Endothelial cell of umbilical vein (primary cell): ENCODE data around the gene PHACTR1.

Experiments used
- EZH2 ChIP-seq: IDR thresholded peaks from 2 replicates; pipeline ENCODE4 v1.6.1; 2012; ENCODE audit warnings: borderline replicate concordance, low read depth, mild to moderate bottlenecking, moderate library complexity, low read length, inconsistent platforms; ENCODE audit not compliant: severe bottlenecking
- FOS ChIP-seq: IDR thresholded peaks from 2 replicates; pipeline ENCODE4 v1.6.1; 2011; ENCODE audit warnings: mild to moderate bottlenecking, low read length, moderate library complexity, borderline replicate concordance; ENCODE audit not compliant: insufficient read depth
- GATA2 ChIP-seq: IDR thresholded peaks from 2 replicates; pipeline ENCODE4 v1.7.0; 2011; ENCODE audit warnings: low read depth, mild to moderate bottlenecking, moderate library complexity, mixed read lengths, low read length; ENCODE audit not compliant: insufficient read length, insufficient read depth
- JUN ChIP-seq: IDR thresholded peaks from 2 replicates; pipeline ENCODE4 v1.6.1; 2011; ENCODE audit warnings: borderline replicate concordance, low read depth; ENCODE audit not compliant: insufficient read length, insufficient read depth
- POLR2A ChIP-seq: IDR thresholded peaks from 2 replicates; pipeline ENCODE4 v1.6.1; 2012; ENCODE audit warnings: low read depth, mild to moderate bottlenecking, control low read depth, low read length
- POLR2AphosphoS5 ChIP-seq: IDR thresholded peaks from 2 replicates; pipeline ENCODE4 v1.6.1; 2012; ENCODE audit warnings: low read depth, mild to moderate bottlenecking, control low read depth, low read length, moderate library complexity; ENCODE audit not compliant: insufficient read depth
- TF ChIP-seq, protein P1 (sequence below), 2 donors: IDR thresholded peaks; 1 replicate in 1 of 2; 2 replicates in 1 of 2; pipeline ENCODE4 v1.5.1; 2011; ENCODE audit warnings: low read length in 2 of 2, mild to moderate bottlenecking in 2 of 2, moderate library complexity in 2 of 2, control low read depth in 1 of 2, inconsistent platforms in 1 of 2, low read depth in 1 of 2; ENCODE audit not compliant: insufficient read depth in 1 of 2; ENCODE audit errors: extremely low read depth in 1 of 2

DNA sequence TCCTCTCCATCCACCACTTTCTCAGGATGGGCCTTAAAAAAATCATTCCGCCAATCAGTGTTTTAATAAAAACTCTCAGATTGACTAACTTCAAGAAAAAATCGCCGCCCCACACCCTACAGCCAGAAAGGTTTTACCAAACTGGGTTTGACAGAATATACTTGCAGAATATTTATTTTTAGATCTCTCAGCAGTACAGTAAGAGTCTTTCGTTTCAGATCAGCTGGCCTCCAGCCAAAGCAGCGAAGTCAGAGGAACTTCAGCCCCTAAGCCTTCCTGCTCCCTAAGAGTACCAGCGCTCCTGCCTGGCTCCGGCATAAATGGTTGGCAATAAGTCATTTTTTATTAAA, 587.1 kb downstream of the PHACTR1 start:
- TF ChIP-seq EZH2, result no peak
- TF ChIP-seq, protein P1, sequence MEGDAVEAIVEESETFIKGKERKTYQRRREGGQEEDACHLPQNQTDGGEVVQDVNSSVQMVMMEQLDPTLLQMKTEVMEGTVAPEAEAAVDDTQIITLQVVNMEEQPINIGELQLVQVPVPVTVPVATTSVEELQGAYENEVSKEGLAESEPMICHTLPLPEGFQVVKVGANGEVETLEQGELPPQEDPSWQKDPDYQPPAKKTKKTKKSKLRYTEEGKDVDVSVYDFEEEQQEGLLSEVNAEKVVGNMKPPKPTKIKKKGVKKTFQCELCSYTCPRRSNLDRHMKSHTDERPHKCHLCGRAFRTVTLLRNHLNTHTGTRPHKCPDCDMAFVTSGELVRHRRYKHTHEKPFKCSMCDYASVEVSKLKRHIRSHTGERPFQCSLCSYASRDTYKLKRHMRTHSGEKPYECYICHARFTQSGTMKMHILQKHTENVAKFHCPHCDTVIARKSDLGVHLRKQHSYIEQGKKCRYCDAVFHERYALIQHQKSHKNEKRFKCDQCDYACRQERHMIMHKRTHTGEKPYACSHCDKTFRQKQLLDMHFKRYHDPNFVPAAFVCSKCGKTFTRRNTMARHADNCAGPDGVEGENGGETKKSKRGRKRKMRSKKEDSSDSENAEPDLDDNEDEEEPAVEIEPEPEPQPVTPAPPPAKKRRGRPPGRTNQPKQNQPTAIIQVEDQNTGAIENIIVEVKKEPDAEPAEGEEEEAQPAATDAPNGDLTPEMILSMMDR (IDR thresholded peaks at IDR 0.05; ENCODE audit: extremely low read depth in 1 of 2, insufficient read depth in 1 of 2, low read depth in 1 of 2, low read length in 2 of 2), result no peak
- no peak for TF ChIP-seq POLR2A
- no peak for TF ChIP-seq GATA2
- no peak for TF ChIP-seq POLR2AphosphoS5
- TF ChIP-seq FOS, result no peak
- TF ChIP-seq JUN, result no peak
